Ishikawa (cell line): ENCODE results near the gene MACROD2.

Experiments
- CEBPB ChIP-seq: IDR thresholded peaks from 2 replicates; pipeline ENCODE4 v1.6.1; 2012
- CREB1 ChIP-seq: IDR thresholded peaks from 2 replicates; pipeline ENCODE4 v1.6.1; 2012; ENCODE audit warnings: low read depth
- EGR1 ChIP-seq: IDR thresholded peaks from 2 replicates; pipeline ENCODE4 v1.6.1; 2012
- EP300 ChIP-seq: IDR thresholded peaks from 2 replicates; pipeline ENCODE4 v1.6.1; 2012; ENCODE audit warnings: borderline replicate concordance
- FOXM1 ChIP-seq: IDR thresholded peaks from 2 replicates; pipeline ENCODE4 v1.6.1; 2012; ENCODE audit warnings: low read depth, borderline replicate concordance
- NFIC ChIP-seq: IDR thresholded peaks from 2 replicates; pipeline ENCODE4 v1.6.1; 2012
- RAD21 ChIP-seq: IDR thresholded peaks from 2 replicates; pipeline ENCODE4 v1.6.1; 2012; ENCODE audit warnings: low read depth
- TAF1 ChIP-seq: IDR thresholded peaks from 2 replicates; pipeline ENCODE4 v1.6.1; 2012; ENCODE audit warnings: low read depth, mild to moderate bottlenecking
- TCF12 ChIP-seq: IDR thresholded peaks from 2 replicates; pipeline ENCODE4 v1.6.1; 2012; ENCODE audit warnings: low read depth
- TEAD4 ChIP-seq: IDR thresholded peaks from 2 replicates; pipeline ENCODE4 v1.6.1; 2012
- YY1 ChIP-seq: IDR thresholded peaks from 2 replicates; pipeline ENCODE4 v1.6.1; 2012; ENCODE audit warnings: low read depth
- ZBTB7A ChIP-seq: IDR thresholded peaks from 2 replicates; pipeline ENCODE4 v1.6.1; 2012; ENCODE audit warnings: low read depth
- TF ChIP-seq, protein P1 (sequence below): IDR thresholded peaks from 2 replicates; pipeline ENCODE4 v1.6.1; 2012; ENCODE audit warnings: low read depth, mild to moderate bottlenecking
- TF ChIP-seq, protein P2 (sequence below): IDR thresholded peaks from 2 replicates; pipeline ENCODE4 v1.6.1; 2012
- TF ChIP-seq, protein P3 (sequence below): IDR thresholded peaks from 2 replicates; pipeline ENCODE4 v1.6.1; 2012

Gene MACROD2

DNA sequence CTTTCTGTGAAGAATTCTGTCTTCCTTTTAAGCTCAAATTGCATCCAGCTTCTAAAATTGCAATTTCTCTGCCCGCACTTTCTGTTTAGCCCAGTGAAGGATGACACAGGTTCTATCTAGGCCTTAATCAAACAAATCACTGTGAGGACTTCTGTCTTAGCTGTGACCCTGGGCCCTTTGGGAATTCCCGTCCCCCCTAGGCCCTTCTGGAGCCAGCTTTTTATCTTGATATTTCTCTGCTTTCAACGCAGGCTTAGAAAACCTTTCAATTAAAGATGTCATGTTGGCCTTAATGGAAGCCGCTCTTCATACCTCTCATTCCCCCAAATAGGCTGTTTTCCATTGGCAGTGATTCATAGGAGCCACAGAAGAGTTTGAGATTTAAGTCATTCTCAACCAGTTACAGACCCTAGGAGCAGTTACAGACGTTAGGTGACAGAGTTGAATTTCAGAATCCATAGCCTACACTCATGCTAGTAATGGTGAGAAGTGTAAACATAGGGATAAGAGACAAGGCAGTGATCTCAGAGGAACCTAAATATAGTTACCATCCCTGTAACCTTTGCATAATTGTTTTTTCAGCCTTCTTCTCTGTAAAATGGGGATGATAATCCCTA is 416.9 kb downstream of the MACROD2 start:
- TF ChIP-seq ZBTB7A = no peak
- no peak for TF ChIP-seq YY1
- no peak for TF ChIP-seq TEAD4
- no peak for TF ChIP-seq FOXM1
- TF ChIP-seq, protein P1, sequence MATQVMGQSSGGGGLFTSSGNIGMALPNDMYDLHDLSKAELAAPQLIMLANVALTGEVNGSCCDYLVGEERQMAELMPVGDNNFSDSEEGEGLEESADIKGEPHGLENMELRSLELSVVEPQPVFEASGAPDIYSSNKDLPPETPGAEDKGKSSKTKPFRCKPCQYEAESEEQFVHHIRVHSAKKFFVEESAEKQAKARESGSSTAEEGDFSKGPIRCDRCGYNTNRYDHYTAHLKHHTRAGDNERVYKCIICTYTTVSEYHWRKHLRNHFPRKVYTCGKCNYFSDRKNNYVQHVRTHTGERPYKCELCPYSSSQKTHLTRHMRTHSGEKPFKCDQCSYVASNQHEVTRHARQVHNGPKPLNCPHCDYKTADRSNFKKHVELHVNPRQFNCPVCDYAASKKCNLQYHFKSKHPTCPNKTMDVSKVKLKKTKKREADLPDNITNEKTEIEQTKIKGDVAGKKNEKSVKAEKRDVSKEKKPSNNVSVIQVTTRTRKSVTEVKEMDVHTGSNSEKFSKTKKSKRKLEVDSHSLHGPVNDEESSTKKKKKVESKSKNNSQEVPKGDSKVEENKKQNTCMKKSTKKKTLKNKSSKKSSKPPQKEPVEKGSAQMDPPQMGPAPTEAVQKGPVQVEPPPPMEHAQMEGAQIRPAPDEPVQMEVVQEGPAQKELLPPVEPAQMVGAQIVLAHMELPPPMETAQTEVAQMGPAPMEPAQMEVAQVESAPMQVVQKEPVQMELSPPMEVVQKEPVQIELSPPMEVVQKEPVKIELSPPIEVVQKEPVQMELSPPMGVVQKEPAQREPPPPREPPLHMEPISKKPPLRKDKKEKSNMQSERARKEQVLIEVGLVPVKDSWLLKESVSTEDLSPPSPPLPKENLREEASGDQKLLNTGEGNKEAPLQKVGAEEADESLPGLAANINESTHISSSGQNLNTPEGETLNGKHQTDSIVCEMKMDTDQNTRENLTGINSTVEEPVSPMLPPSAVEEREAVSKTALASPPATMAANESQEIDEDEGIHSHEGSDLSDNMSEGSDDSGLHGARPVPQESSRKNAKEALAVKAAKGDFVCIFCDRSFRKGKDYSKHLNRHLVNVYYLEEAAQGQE = no peak
- TF ChIP-seq NFIC = no peak
- TF ChIP-seq, protein P2, sequence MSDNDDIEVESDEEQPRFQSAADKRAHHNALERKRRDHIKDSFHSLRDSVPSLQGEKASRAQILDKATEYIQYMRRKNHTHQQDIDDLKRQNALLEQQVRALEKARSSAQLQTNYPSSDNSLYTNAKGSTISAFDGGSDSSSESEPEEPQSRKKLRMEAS = no peak
- TF ChIP-seq, protein P3, sequence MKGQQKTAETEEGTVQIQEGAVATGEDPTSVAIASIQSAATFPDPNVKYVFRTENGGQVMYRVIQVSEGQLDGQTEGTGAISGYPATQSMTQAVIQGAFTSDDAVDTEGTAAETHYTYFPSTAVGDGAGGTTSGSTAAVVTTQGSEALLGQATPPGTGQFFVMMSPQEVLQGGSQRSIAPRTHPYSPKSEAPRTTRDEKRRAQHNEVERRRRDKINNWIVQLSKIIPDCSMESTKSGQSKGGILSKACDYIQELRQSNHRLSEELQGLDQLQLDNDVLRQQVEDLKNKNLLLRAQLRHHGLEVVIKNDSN = no peak
- no peak for TF ChIP-seq TCF12
- no peak for TF ChIP-seq EP300
- no peak for TF ChIP-seq RAD21
- no peak for TF ChIP-seq EGR1
- no peak for TF ChIP-seq CEBPB
- no peak for TF ChIP-seq CREB1
- no peak for TF ChIP-seq TAF1

DNA sequence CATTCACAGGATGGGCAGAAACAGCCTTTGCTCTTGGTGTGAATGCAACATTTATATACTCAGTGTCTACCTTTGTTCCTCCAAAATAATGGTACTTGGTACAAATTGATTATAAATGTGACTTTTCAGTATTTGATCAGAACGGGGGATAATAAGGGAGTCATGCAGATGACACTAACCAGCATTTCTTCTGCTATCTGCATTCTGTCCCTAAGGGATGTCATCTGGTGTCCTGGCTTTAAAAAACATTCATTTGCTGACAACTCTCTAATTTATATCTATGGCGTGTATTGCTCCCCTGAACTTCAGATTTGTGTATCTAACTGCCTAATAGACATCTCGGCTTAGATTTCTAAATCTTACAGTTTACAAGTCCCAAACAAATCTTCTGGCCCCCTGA is 418.5 kb downstream of the MACROD2 start:
- TF ChIP-seq TEAD4 = no peak
- no peak for TF ChIP-seq EP300

DNA sequence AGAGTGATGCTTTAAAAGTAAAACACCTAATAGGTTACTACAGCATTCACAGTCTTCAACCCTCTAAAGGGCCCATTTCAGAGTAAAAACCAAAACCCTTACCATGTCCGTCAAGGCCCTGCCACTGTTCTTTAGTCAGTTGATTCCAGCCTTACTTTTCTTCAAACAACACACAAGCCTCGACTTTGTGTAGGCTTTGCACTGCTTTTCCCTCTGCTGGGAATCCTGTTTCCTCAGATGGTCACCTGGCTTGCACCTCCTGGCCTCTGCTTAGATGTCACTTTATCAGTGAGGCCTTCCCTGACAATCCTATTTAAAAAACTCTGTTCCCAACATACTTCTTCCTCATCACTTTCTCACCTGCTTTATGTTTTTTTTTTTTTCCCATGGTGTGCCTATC is 419.2 kb downstream of the MACROD2 start:
- TF ChIP-seq TCF12 (no peak), TAF1 (no peak), EGR1 (no peak), RAD21 (no peak), CREB1 (no peak), TEAD4 (no peak), FOXM1 (no peak), EP300 (no peak), CEBPB (no peak), YY1 (no peak), ZBTB7A (no peak)
- TF ChIP-seq, protein P1 = no peak
- TF ChIP-seq, protein P2 = no peak

DNA sequence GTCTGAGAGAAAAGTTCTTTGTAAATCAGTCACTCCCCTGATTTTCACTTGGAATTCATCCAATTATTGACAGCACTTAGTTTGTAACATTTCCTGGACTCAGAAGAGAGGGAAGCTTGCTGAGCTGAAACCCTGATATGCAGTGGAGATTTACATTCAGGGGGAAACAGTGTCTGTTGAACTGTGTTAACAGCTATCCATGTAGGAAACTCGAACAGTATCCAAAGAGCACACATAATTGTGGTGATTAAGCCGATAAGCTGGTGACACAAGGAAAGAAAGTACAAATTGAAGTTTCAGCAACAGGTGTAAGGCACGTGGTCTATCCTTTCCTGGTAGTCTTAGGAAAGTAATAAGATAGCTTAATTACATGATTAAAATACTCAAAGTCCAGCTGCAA is 420.2 kb downstream of the MACROD2 start:
- TF ChIP-seq RAD21 (no peak), ZBTB7A (no peak), YY1 (no peak), TCF12 (no peak), CREB1 (no peak), TEAD4 (no peak), EP300 (no peak)
- TF ChIP-seq, protein P1 = no peak
- TF ChIP-seq, protein P2 = no peak
- TF ChIP-seq, protein P3 = no peak
